ENCODE results near the gene DNAH12. TPM values are rescaled to one million over a fixed set of nuclear protein-coding genes. Genes with fewer than 3 reads are reported as not detected.

Gene DNAH12
- total and polyA plus RNA-seq, 2 donors (not counting 3 experiments of a cell fraction or from before 2014, with no cell fraction given): 0.06 to 0.20 TPM

DNA sequence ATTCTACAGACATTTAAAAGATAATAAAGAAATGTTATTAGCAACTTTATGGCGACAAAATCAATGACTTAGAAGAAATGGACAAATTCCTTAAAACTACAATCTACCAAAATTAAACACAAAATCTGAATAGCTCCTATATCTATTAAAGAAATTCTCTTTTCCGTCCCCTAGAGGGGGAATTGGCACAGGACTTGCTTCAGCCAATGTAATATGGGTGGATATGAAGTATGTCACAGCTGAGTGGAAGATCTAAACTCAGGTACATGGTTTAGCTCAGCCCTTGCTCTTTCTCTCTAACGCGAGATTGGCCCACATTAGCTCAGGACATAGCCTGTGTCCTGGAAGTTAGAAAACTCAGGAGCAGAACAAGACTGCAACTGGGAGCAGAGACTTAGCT is 79.3 kb downstream of the DNAH12 start:
- Histone ChIP-seq H3K27ac (ENCODE audit: insufficient read depth, low read depth, low read length) (no peak overlapping the region), H2AFZ (ENCODE audit: low read depth, low read length) (no peak overlapping the region), H3K79me2 (ENCODE audit: control insufficient read depth, insufficient read depth, low read length) (no peaks in the 10 kb centered on the region), H3K4me3 (replicated peaks in 1 of 3; ENCODE audit: insufficient read depth in 1 of 3, low read depth in 1 of 3, low read length in 3 of 3) (no peak overlapping the region), H3K9ac (replicated peaks; ENCODE audit: extremely low read depth, insufficient read depth, low read length) (no peak overlapping the region), H3K36me3 (ENCODE audit: control insufficient read depth in 2 of 2, extremely low read depth in 1 of 2, insufficient read depth in 2 of 2, low read length in 2 of 2) (no peaks in the 10 kb centered on the region), H3K9me1 (replicated peaks; ENCODE audit: control insufficient read depth, extremely low read depth, insufficient read depth, low read length) (no peaks in the 10 kb centered on the region), H3K27me3 (ENCODE audit: control insufficient read depth in 2 of 2, insufficient read depth in 2 of 2, low read length in 2 of 2) (no peaks in the 10 kb centered on the region), H4K20me1 (replicated peaks; ENCODE audit: control insufficient read depth, extremely low read depth, insufficient read depth, low read length) (no peaks in the 10 kb centered on the region), H3K4me1 (ENCODE audit: control insufficient read depth, extremely low read depth, insufficient read depth, low read length) (peaks cover 9% of the 10 kb centered on the region), H3K9me3 (replicated peaks; ENCODE audit: control insufficient read depth, insufficient read depth, low read length) (no peaks in the 10 kb centered on the region), H3K4me2 (ENCODE audit: insufficient read depth, low read length) (no peak overlapping the region)
- DNase-seq (ENCODE audit: low read depth, low spot score): peak; percentile 26
- intact Hi-C loops (cut with micrococcal nuclease) (loop anchor here (5.0 kb wide), 1 partner anchor 38 kb away; no protein-coding TSS in a partner anchor), dilution Hi-C loops (cut with MboI; ENCODE audit: extremely low pct_ligation_motif_present, low sequenced_read_pairs) (no loop called here)
- TF ChIP-seq, protein P1, sequence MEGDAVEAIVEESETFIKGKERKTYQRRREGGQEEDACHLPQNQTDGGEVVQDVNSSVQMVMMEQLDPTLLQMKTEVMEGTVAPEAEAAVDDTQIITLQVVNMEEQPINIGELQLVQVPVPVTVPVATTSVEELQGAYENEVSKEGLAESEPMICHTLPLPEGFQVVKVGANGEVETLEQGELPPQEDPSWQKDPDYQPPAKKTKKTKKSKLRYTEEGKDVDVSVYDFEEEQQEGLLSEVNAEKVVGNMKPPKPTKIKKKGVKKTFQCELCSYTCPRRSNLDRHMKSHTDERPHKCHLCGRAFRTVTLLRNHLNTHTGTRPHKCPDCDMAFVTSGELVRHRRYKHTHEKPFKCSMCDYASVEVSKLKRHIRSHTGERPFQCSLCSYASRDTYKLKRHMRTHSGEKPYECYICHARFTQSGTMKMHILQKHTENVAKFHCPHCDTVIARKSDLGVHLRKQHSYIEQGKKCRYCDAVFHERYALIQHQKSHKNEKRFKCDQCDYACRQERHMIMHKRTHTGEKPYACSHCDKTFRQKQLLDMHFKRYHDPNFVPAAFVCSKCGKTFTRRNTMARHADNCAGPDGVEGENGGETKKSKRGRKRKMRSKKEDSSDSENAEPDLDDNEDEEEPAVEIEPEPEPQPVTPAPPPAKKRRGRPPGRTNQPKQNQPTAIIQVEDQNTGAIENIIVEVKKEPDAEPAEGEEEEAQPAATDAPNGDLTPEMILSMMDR (IDR thresholded peaks at IDR 0.05; ENCODE audit: extremely low read depth in 1 of 2, insufficient read depth in 1 of 2, low read depth in 1 of 2, low read length in 2 of 2): peak in 1 of 2 donors; percentile 4
- no peak for TF ChIP-seq POLR2A (IDR thresholded peaks at IDR 0.05; ENCODE audit: low read depth, low read length)
- POLR2A ChIA-PET: no interaction called here
- FAIRE-seq: no peak
- no TSS peak for BruUV-seq (replicated peaks)
- CTCF ChIA-PET: interaction anchor here (0.9 to 1.7 kb wide), 12 partner anchors 8 to 131 kb away, joined by 3 to 17 read pairs (median 4); partner anchors contain the start of gene PDE12

DNA sequence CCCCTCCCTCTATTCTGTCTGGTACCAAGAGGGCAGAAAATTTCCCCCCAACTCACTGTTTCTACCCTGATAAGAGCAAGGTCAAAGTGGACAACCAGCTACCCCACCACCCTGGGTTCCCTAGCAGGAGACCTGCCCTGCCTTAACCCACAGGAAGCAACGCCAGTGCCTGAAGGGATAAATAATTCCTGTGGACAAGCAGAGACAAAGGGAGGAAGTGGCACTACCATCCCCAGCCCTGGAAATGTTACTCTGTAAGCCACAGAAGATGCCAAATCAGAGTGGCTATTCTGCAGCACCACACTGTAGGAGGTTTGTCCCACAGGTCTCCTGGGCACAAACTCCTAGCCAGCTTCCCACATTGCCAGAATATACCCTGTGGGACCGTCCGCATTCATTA is 80.1 kb downstream of the DNAH12 start:
- H2AFZ ChIP-seq (ENCODE audit: low read depth, low read length): peak overlapping the region; percentile 88
- CTCF ChIA-PET: interaction anchor here (0.9 to 1.7 kb wide), 5 partner anchors 8 to 132 kb away, joined by 3 to 17 read pairs (median 5); no protein-coding TSS in a partner anchor

More for the DNA sequence above, 80.1 kb downstream of the DNAH12 start:
- Histone ChIP-seq H3K4me3 (replicated peaks in 1 of 3; ENCODE audit: insufficient read depth in 1 of 3, low read depth in 1 of 3, low read length in 3 of 3) (no peak overlapping the region), H3K9ac (replicated peaks; ENCODE audit: extremely low read depth, insufficient read depth, low read length) (no peak overlapping the region), H3K27me3 (ENCODE audit: control insufficient read depth in 2 of 2, insufficient read depth in 2 of 2, low read length in 2 of 2) (no peaks in the 10 kb centered on the region), H3K27ac (ENCODE audit: insufficient read depth, low read depth, low read length) (no peak overlapping the region), H3K36me3 (ENCODE audit: control insufficient read depth in 2 of 2, extremely low read depth in 1 of 2, insufficient read depth in 2 of 2, low read length in 2 of 2) (no peaks in the 10 kb centered on the region), H3K9me3 (replicated peaks; ENCODE audit: control insufficient read depth, insufficient read depth, low read length) (no peaks in the 10 kb centered on the region), H3K4me1 (ENCODE audit: control insufficient read depth, extremely low read depth, insufficient read depth, low read length) (peaks cover 9% of the 10 kb centered on the region), H3K79me2 (ENCODE audit: control insufficient read depth, insufficient read depth, low read length) (no peaks in the 10 kb centered on the region), H3K4me2 (ENCODE audit: insufficient read depth, low read length) (no peak overlapping the region), H3K9me1 (replicated peaks; ENCODE audit: control insufficient read depth, extremely low read depth, insufficient read depth, low read length) (no peaks in the 10 kb centered on the region), H4K20me1 (replicated peaks; ENCODE audit: control insufficient read depth, extremely low read depth, insufficient read depth, low read length) (no peaks in the 10 kb centered on the region)
- FAIRE-seq (peak; percentile 67), DNase-seq (ENCODE audit: low read depth, low spot score) (no peak)
- BruUV-seq (replicated peaks): no TSS peak
- TF ChIP-seq, protein P2, sequence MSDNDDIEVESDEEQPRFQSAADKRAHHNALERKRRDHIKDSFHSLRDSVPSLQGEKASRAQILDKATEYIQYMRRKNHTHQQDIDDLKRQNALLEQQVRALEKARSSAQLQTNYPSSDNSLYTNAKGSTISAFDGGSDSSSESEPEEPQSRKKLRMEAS (IDR thresholded peaks at IDR 0.05; ENCODE audit: insufficient read depth, insufficient read length): no peak
- TF ChIP-seq POLR2AphosphoS5 (IDR thresholded peaks at IDR 0.05; ENCODE audit: insufficient read depth, low read depth, low read length): no peak
- no peak for TF ChIP-seq GATA2 (IDR thresholded peaks at IDR 0.05; ENCODE audit: insufficient read depth, insufficient read length, low read depth, low read length)
- TF ChIP-seq, protein P1 (IDR thresholded peaks at IDR 0.05; ENCODE audit: extremely low read depth in 1 of 2, insufficient read depth in 1 of 2, low read depth in 1 of 2, low read length in 2 of 2): no peak
- TF ChIP-seq POLR2A (IDR thresholded peaks at IDR 0.05; ENCODE audit: low read depth, low read length): no peak
- no peak for TF ChIP-seq EZH2 (IDR thresholded peaks at IDR 0.05; ENCODE audit: borderline replicate concordance, low read depth, low read length, severe bottlenecking)
- no peak for TF ChIP-seq JUN (IDR thresholded peaks at IDR 0.05; ENCODE audit: borderline replicate concordance, insufficient read depth, insufficient read length, low read depth)
- TF ChIP-seq FOS (IDR thresholded peaks at IDR 0.05; ENCODE audit: borderline replicate concordance, insufficient read depth, low read length): no peak
- TF ChIP-seq MYC (IDR thresholded peaks at IDR 0.05; ENCODE audit: low read depth, low read length): no peak
- dilution Hi-C loops (cut with MboI; ENCODE audit: extremely low pct_ligation_motif_present, low sequenced_read_pairs) (no loop called here), intact Hi-C loops (cut with micrococcal nuclease) (loop anchor here (5.0 kb wide), 1 partner anchor 38 kb away; no protein-coding TSS in a partner anchor)
- POLR2A ChIA-PET: no interaction called here
